Esophagus squamous epithelium (tissue), 4 donors: ENCODE results near the gene ACTN4.
"Not testable (repeated sequence)": the region's sequence is repeated elsewhere in the genome, so short reads cannot be mapped to it uniquely, and the experiment has no call there.

Source experiments
- CTCF ChIP-seq, 6 experiments: fragments of 450-650 bp in 4 of 6; fragments of 200-600 bp in 2 of 6; sonication (generic) in 2 of 6; IDR thresholded peaks; one replicate each; pipeline ENCODE4 v1.5.1; 2016 to 2019; ENCODE audit warnings: antibody characterized with exemption in 6 of 6, mild to moderate bottlenecking in 4 of 6, moderate library complexity in 4 of 6
- POLR2A ChIP-seq, 4 donors: fragments of 450-650 bp; IDR thresholded peaks; one replicate each; pipeline ENCODE4 v1.6.1; 2017; ENCODE audit warnings: antibody characterized with exemption in 4 of 4, mild to moderate bottlenecking in 4 of 4, moderate library complexity in 3 of 4

- TF ChIP-seq CTCF, POLR2A (IDR thresholded peaks at IDR 0.05): not testable (repeated sequence)
Observed at GRCh38 chr19:38760805-38761517, 113.5 kb downstream of the ACTN4 start.
